Hepatocyte (in vitro differentiated cells): ENCODE measurements around the gene REPS2. TPM values are rescaled to one million over a fixed set of nuclear protein-coding genes. Genes with fewer than 3 reads are reported as not detected.

ENCODE experiments used
- DNase-seq: peaks from one replicate; pipeline ENCODE4 v3.0.0-alpha.2; 2016; ENCODE audit warnings: low spot score
- H2AFZ ChIP-seq: fragments of 200-600 bp; sonication (generic); 2 replicates; pipeline ENCODE4 v1.6.0; 2016; ENCODE audit warnings: antibody characterized with exemption, mild to moderate bottlenecking
- H3K27ac ChIP-seq: fragments of 200-600 bp; sonication (generic); 2 replicates; pipeline ENCODE4 v1.5.1; 2016; ENCODE audit warnings: mild to moderate bottlenecking
- H3K27me3 ChIP-seq: fragments of 200-600 bp; sonication (generic); 2 replicates; pipeline ENCODE4 v1.6.1; 2016
- H3K36me3 ChIP-seq: fragments of 200-600 bp; sonication (generic); replicated peaks from 2 replicates; pipeline ENCODE4 v1.5.1; 2016; ENCODE audit warnings: low read depth; ENCODE audit not compliant: insufficient read depth
- H3K4me1 ChIP-seq: fragments of 200-600 bp; sonication (generic); 2 replicates; pipeline ENCODE4 v1.5.1; 2016; ENCODE audit warnings: mild to moderate bottlenecking, moderate library complexity; ENCODE audit not compliant: insufficient read depth
- H3K4me2 ChIP-seq: fragments of 200-600 bp; sonication (generic); 2 replicates; pipeline ENCODE4 v1.6.0; 2016
- H3K4me3 ChIP-seq: fragments of 200-600 bp; sonication (generic); 2 replicates; pipeline ENCODE4 v1.5.1; 2016; ENCODE audit warnings: mild to moderate bottlenecking
- H3K79me2 ChIP-seq: fragments of 200-600 bp; sonication (generic); 2 replicates; pipeline ENCODE4 v1.6.0; 2017; ENCODE audit warnings: mild to moderate bottlenecking
- H3K9me2 ChIP-seq: fragments of 200-600 bp; sonication (generic); replicated peaks from 2 replicates; pipeline ENCODE4 v1.6.0; 2017; ENCODE audit warnings: mild to moderate bottlenecking; ENCODE audit not compliant: insufficient read depth
- H3K9me3 ChIP-seq: fragments of 200-600 bp; sonication (generic); 2 replicates; pipeline ENCODE4 v1.5.1; 2016; ENCODE audit warnings: low read depth, mild to moderate bottlenecking
- H4K20me1 ChIP-seq: fragments of 200-600 bp; sonication (generic); 2 replicates; pipeline ENCODE4 v1.6.0; 2016; ENCODE audit warnings: mild to moderate bottlenecking; ENCODE audit not compliant: insufficient read depth, poor library complexity, severe bottlenecking
- CTCF ChIP-seq: fragments of 200-600 bp; sonication (generic); IDR thresholded peaks from 2 replicates; pipeline ENCODE4 v1.5.1; 2016; ENCODE audit warnings: antibody characterized with exemption, mild to moderate bottlenecking; ENCODE audit not compliant: poor library complexity
- EZH2 ChIP-seq: fragments of 200-600 bp; sonication (generic); IDR thresholded peaks from 2 replicates; pipeline ENCODE4 v1.6.1; 2016; ENCODE audit warnings: antibody characterized with exemption, mild to moderate bottlenecking, borderline replicate concordance
- EZH2phosphoT487 ChIP-seq: fragments of 200-600 bp; sonication (generic); IDR thresholded peaks from one replicate; pipeline ENCODE4 v1.6.1; 2018; ENCODE audit warnings: antibody characterized with exemption, mild to moderate bottlenecking, low read depth, moderate library complexity; ENCODE audit not compliant: unreplicated experiment, severe bottlenecking
- WGBS: methylation state at CpG from one replicate; pipeline ENCODE4 v1.1.6; 2016; ENCODE audit warnings: low lambda C conversion rate; ENCODE audit errors: missing lambda C conversion rate; 5-methylcytosine and 5-hydroxymethylcytosine counted together
- polyA plus RNA-seq: library from polyadenylated mRNA; unstranded; fragments of >200 nt; fragmentation: Nextera tagmentation; extraction: Ambion mirVana; gene quantifications from 2 replicates; pipeline ENCODE4 v1.2.1, GENCODE V29; 2016
- total RNA-seq: library from RNA; depleted of rRNA; stranded (reverse); fragments of >200 nt; gene quantifications from 2 replicates; pipeline ENCODE4 v1.2.3, GENCODE V29; 2014

Gene REPS2
- total and polyA plus RNA-seq, 2 experiments from 2014 or later, result 3.4 to 5.0 TPM

GRCh38 chrX:17017134-17017533 lies 70.7 kb downstream of the REPS2 start:
- Histone ChIP-seq H2AFZ (no peak overlapping the region), H3K9me2 (no peaks in the 10 kb centered on the region), H3K9me3 (no peaks in the 10 kb centered on the region), H3K4me1 (peaks cover 2% of the 10 kb centered on the region), H3K4me2 (no peak overlapping the region), H3K79me2 (no peaks in the 10 kb centered on the region), H3K27ac (no peak overlapping the region), H3K4me3 (no peak overlapping the region), H3K36me3 (no peaks in the 10 kb centered on the region), H4K20me1 (no peaks in the 10 kb centered on the region), H3K27me3 (no peaks in the 10 kb centered on the region)
- 62% methylated on average over 4 of the region's 4 CpGs for WGBS
- TF ChIP-seq EZH2 (no peak), EZH2phosphoT487 (no peak)
- DNase-seq, result no peak

- H3K4me3 ChIP-seq, result no peak overlapping the region
- H3K4me2 ChIP-seq, result no peak overlapping the region
- 86% methylated on average over 2 of the region's 2 CpGs for WGBS
- H3K79me2 ChIP-seq, result no peaks in the 10 kb centered on the region
- no peak overlapping the region for H2AFZ ChIP-seq
- H4K20me1 ChIP-seq, result no peaks in the 10 kb centered on the region
- TF ChIP-seq EZH2 (no peak), CTCF (no peak), EZH2phosphoT487 (no peak)
- no peaks in the 10 kb centered on the region for H3K27me3 ChIP-seq
- no peaks in the 10 kb centered on the region for H3K9me3 ChIP-seq
- H3K9me2 ChIP-seq, result no peaks in the 10 kb centered on the region
- no peak for DNase-seq
- no peaks in the 10 kb centered on the region for H3K36me3 ChIP-seq
- no peak overlapping the region for H3K27ac ChIP-seq
- peaks cover 3% of the 10 kb centered on the region for H3K4me1 ChIP-seq
Observed at GRCh38 chrX:17020356-17020755, 73.9 kb downstream of the REPS2 start.

- DNase-seq, result no peak
- TF ChIP-seq EZH2 (no peak), EZH2phosphoT487 (no peak), CTCF (no peak)
- Histone ChIP-seq H3K9me3 (no peaks in the 10 kb centered on the region), H3K79me2 (no peaks in the 10 kb centered on the region), H3K4me1 (peaks cover 3% of the 10 kb centered on the region), H4K20me1 (no peaks in the 10 kb centered on the region), H3K4me3 (no peak overlapping the region), H3K36me3 (no peaks in the 10 kb centered on the region), H3K9me2 (no peaks in the 10 kb centered on the region), H3K27me3 (no peaks in the 10 kb centered on the region), H2AFZ (no peak overlapping the region), H3K27ac (no peak overlapping the region), H3K4me2 (no peak overlapping the region)
- WGBS, result 76% methylated on average over 10 of the region's 10 CpGs
Observed at GRCh38 chrX:17020851-17021821, 74.7 kb downstream of the REPS2 start.

GRCh38 chrX:17021851-17022604 lies 75.6 kb downstream of the REPS2 start:
- Histone ChIP-seq H3K4me3 (no peak overlapping the region), H3K27ac (no peak overlapping the region), H3K9me3 (no peaks in the 10 kb centered on the region), H3K4me1 (peaks cover 3% of the 10 kb centered on the region), H2AFZ (no peak overlapping the region), H3K79me2 (no peaks in the 10 kb centered on the region), H3K36me3 (no peaks in the 10 kb centered on the region), H3K4me2 (no peak overlapping the region), H4K20me1 (no peaks in the 10 kb centered on the region), H3K9me2 (no peaks in the 10 kb centered on the region), H3K27me3 (no peaks in the 10 kb centered on the region)
- TF ChIP-seq EZH2phosphoT487 (no peak), CTCF (no peak), EZH2 (no peak)
- WGBS, result 73% methylated on average over 10 of the region's 10 CpGs
- peak; percentile 14 for DNase-seq
